Epidermal melanocyte (primary cell): ENCODE data around the gene EML6.
"Not testable (repeated sequence)": the region's sequence is repeated elsewhere in the genome, so short reads cannot be mapped to it uniquely, and the experiment has no call there.

Experiments
- DNase-seq: peaks from one replicate; pipeline ENCODE4 v3.0.0; 2011; ENCODE audit warnings: low spot score; ENCODE audit not compliant: insufficient read length

EML6 gene

GRCh38 chr2:54723131-54723995, at the start of gene EML6:
EML6 (plus strand) TSS chr2:54723662; CDS start chr2:54725062, 1,400 bp downstream.
- DNase-seq: peak; percentile 94

GRCh38 chr2:54675281-54675680, 48.2 kb upstream of the EML6 start:
- no peak for DNase-seq

- no peak for DNase-seq
Observed at GRCh38 chr2:54675738-54676137, 47.7 kb upstream of the EML6 start.

- no peak for DNase-seq
Observed at GRCh38 chr2:54676656-54677055, 46.8 kb upstream of the EML6 start.

GRCh38 chr2:54677476-54678265, 45.8 kb upstream of the EML6 start:
- no peak for DNase-seq

GRCh38 chr2:54678719-54679118, 44.7 kb upstream of the EML6 start:
- no peak for DNase-seq

- no peak for DNase-seq
Observed at GRCh38 chr2:54680397-54681041, 42.9 kb upstream of the EML6 start.

GRCh38 chr2:54681416-54681815, 42.0 kb upstream of the EML6 start:
- no peak for DNase-seq

- no peak for DNase-seq
Observed at GRCh38 chr2:54683596-54683995, 39.9 kb upstream of the EML6 start.

- DNase-seq: no peak
Observed at GRCh38 chr2:54685263-54685775, 38.1 kb upstream of the EML6 start.

- no peak for DNase-seq
Observed at GRCh38 chr2:54687595-54688152, 35.8 kb upstream of the EML6 start.

GRCh38 chr2:54691445-54692135, 31.9 kb upstream of the EML6 start:
- DNase-seq: no peak

GRCh38 chr2:54692556-54692955, 30.9 kb upstream of the EML6 start:
- no peak for DNase-seq

GRCh38 chr2:54695378-54695777, 28.1 kb upstream of the EML6 start:
- DNase-seq: no peak

- DNase-seq: no peak
Observed at GRCh38 chr2:54697934-54698333, 25.5 kb upstream of the EML6 start.

- not testable (repeated sequence) for DNase-seq
Observed at GRCh38 chr2:54698926-54699325, 24.5 kb upstream of the EML6 start.

- no peak for DNase-seq
Observed at GRCh38 chr2:54699665-54700064, 23.8 kb upstream of the EML6 start.

GRCh38 chr2:54701029-54701428, 22.4 kb upstream of the EML6 start:
- DNase-seq: no peak

GRCh38 chr2:54704238-54704637, 19.2 kb upstream of the EML6 start:
- no peak for DNase-seq

GRCh38 chr2:54704688-54705605, 18.5 kb upstream of the EML6 start:
- no peak for DNase-seq
